SJCRH30 (cell line): ENCODE results near the gene AGTRAP. TPM values are rescaled to one million over a fixed set of nuclear protein-coding genes. Genes with fewer than 3 reads are reported as not detected.

ENCODE experiments used
- DNase-seq, 2 experiments: peaks; one replicate each; pipeline ENCODE4 v3.0.0-alpha.2; 2015 to 2020
- H3K27ac ChIP-seq: fragments of 250-450 bp; sonication (Bioruptor Pico); 2 replicates; pipeline ENCODE4 v1.5.1; 2020; ENCODE audit warnings: mild to moderate bottlenecking, moderate library complexity
- H3K27me3 ChIP-seq: fragments of 250-450 bp; sonication (Bioruptor Pico); 2 replicates; pipeline ENCODE4 v1.5.1; 2020; ENCODE audit warnings: mild to moderate bottlenecking, moderate library complexity
- H3K36me3 ChIP-seq: fragments of 250-450 bp; sonication (Bioruptor Pico); 2 replicates; pipeline ENCODE4 v1.5.1; 2020; ENCODE audit warnings: mild to moderate bottlenecking, moderate library complexity
- H3K4me1 ChIP-seq: fragments of 250-450 bp; sonication (Bioruptor Pico); 2 replicates; pipeline ENCODE4 v1.5.1; 2020; ENCODE audit warnings: mild to moderate bottlenecking, moderate library complexity
- H3K4me3 ChIP-seq: fragments of 250-450 bp; sonication (Bioruptor Pico); 2 replicates; pipeline ENCODE4 v1.5.1; 2020; ENCODE audit warnings: mild to moderate bottlenecking, moderate library complexity
- H3K9me3 ChIP-seq: fragments of 250-450 bp; sonication (Bioruptor Pico); replicated peaks from 2 replicates; pipeline ENCODE4 v1.5.1; 2020; ENCODE audit warnings: mild to moderate bottlenecking, moderate library complexity
- total RNA-seq: library from RNA; depleted of rRNA; stranded (reverse); fragments of >200 nt; shearing (Covaris generic); gene quantifications from 2 replicates; pipeline ENCODE4 v1.2.3, GENCODE V29; 2014

The AGTRAP gene
- total RNA-seq, 1 experiment from 2014 or later = 13.0 TPM

- no peak for DNase-seq
- Histone ChIP-seq H3K4me1 (peaks cover 10% of the 10 kb centered on the region), H3K27me3 (no peaks in the 10 kb centered on the region), H3K4me3 (no peak overlapping the region), H3K36me3 (no peaks in the 10 kb centered on the region), H3K9me3 (no peaks in the 10 kb centered on the region), H3K27ac (no peak overlapping the region)
Measured at GRCh38 chr1:11738096-11738495, 2.2 kb downstream of the AGTRAP start.

- Histone ChIP-seq H3K4me1 (peaks cover 10% of the 10 kb centered on the region), H3K27ac (no peak overlapping the region), H3K4me3 (no peak overlapping the region), H3K36me3 (no peaks in the 10 kb centered on the region), H3K27me3 (no peaks in the 10 kb centered on the region), H3K9me3 (no peaks in the 10 kb centered on the region)
- DNase-seq = no peak
Measured at GRCh38 chr1:11738783-11739182, 2.8 kb downstream of the AGTRAP start.

GRCh38 chr1:11740258-11741192, 4.6 kb downstream of the AGTRAP start:
- H3K4me1 ChIP-seq = peaks cover 8% of the 10 kb centered on the region
- no peak for DNase-seq
- H3K27ac ChIP-seq = no peak overlapping the region
- no peak overlapping the region for H3K4me3 ChIP-seq
- no peaks in the 10 kb centered on the region for H3K36me3 ChIP-seq
- no peaks in the 10 kb centered on the region for H3K27me3 ChIP-seq
- H3K9me3 ChIP-seq = no peaks in the 10 kb centered on the region

DNA sequence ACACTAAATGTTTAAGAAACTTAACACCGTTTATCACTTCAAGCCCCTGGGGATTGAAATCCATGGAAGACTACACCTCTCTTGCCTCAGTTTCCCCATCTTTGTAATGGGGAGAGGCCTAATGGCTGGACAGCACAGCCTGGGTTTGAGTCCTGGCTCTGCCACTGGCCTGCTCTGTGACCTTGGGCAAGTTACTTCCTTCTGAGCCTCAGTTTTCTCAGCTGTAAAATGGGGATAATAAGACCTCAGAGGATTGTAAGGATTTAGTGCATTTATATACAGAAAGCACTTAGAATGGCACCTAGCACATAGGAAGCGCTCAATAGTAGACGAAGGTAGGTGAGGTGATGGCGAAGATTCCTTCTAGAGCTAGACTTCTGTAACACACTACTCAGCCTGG, 5.5 kb downstream of the AGTRAP start:
- DNase-seq = no peak
- no peaks in the 10 kb centered on the region for H3K36me3 ChIP-seq
- H3K4me1 ChIP-seq = peaks cover 7% of the 10 kb centered on the region
- no peak overlapping the region for H3K4me3 ChIP-seq
- H3K27me3 ChIP-seq = no peaks in the 10 kb centered on the region
- H3K9me3 ChIP-seq = no peaks in the 10 kb centered on the region
- no peak overlapping the region for H3K27ac ChIP-seq

- no peak for DNase-seq
- no peak overlapping the region for H3K27ac ChIP-seq
- H3K9me3 ChIP-seq = no peaks in the 10 kb centered on the region
- H3K27me3 ChIP-seq = no peaks in the 10 kb centered on the region
- H3K4me3 ChIP-seq = no peak overlapping the region
- H3K4me1 ChIP-seq = peaks cover 5% of the 10 kb centered on the region
- H3K36me3 ChIP-seq = no peaks in the 10 kb centered on the region
Measured at GRCh38 chr1:11741919-11742558, 6.1 kb downstream of the AGTRAP start.

- no peaks in the 10 kb centered on the region for H3K9me3 ChIP-seq
- H3K27ac ChIP-seq = no peak overlapping the region
- DNase-seq = peak; percentile 50
- no peaks in the 10 kb centered on the region for H3K27me3 ChIP-seq
- no peak overlapping the region for H3K4me3 ChIP-seq
- H3K36me3 ChIP-seq = no peaks in the 10 kb centered on the region
- H3K4me1 ChIP-seq = no peaks in the 10 kb centered on the region; the same call in 1 of the 2 replicates
Measured at GRCh38 chr1:11744287-11744686, 8.4 kb downstream of the AGTRAP start.

- no peak overlapping the region for H3K27ac ChIP-seq
- no peaks in the 10 kb centered on the region for H3K9me3 ChIP-seq
- H3K4me3 ChIP-seq = no peak overlapping the region
- no peaks in the 10 kb centered on the region for H3K36me3 ChIP-seq
- DNase-seq = no peak
- H3K27me3 ChIP-seq = no peaks in the 10 kb centered on the region
- H3K4me1 ChIP-seq = no peaks in the 10 kb centered on the region; the same call in 1 of the 2 replicates
Measured at GRCh38 chr1:11746092-11746491, 10.2 kb downstream of the AGTRAP start.

DNA sequence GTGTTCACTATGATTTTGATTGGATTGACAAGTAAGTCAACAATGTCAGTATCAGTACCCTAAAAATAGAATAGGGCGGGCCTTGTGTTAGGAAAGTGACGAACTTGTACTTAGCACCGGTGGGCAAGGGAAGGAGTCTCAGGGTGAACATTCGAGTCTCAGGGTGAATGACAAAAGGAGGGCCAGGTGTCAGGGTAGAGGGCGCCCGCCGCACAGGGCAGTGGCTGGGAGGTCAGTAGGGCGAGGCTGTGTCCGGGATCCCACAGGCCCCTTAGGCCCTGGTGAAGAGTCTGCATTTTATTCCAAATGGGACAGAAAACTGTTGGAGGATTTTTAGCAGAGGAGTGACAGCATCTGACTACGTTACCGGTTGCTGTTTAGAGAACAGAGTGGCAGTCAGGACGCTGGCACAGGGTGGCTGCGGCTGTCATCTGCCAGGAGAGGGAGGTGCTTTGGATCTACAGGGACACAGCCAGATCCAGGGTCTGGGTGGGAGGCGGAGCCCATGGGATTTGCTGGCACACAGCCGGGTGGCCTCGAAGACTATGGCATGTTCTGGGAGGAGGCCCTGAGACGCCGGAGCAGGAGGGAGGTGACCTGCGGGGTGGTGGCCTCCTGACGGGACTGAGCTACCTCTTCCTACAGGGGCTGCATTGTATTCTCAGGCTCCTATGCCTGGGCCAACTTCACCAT, 11.0 kb downstream of the AGTRAP start:
- H3K4me3 ChIP-seq = no peak overlapping the region
- no peaks in the 10 kb centered on the region for H3K9me3 ChIP-seq
- H3K27ac ChIP-seq = no peak overlapping the region
- no peaks in the 10 kb centered on the region for H3K27me3 ChIP-seq
- no peaks in the 10 kb centered on the region for H3K36me3 ChIP-seq
- no peak for DNase-seq
- H3K4me1 ChIP-seq = no peaks in the 10 kb centered on the region; the same call in 1 of the 2 replicates

DNA sequence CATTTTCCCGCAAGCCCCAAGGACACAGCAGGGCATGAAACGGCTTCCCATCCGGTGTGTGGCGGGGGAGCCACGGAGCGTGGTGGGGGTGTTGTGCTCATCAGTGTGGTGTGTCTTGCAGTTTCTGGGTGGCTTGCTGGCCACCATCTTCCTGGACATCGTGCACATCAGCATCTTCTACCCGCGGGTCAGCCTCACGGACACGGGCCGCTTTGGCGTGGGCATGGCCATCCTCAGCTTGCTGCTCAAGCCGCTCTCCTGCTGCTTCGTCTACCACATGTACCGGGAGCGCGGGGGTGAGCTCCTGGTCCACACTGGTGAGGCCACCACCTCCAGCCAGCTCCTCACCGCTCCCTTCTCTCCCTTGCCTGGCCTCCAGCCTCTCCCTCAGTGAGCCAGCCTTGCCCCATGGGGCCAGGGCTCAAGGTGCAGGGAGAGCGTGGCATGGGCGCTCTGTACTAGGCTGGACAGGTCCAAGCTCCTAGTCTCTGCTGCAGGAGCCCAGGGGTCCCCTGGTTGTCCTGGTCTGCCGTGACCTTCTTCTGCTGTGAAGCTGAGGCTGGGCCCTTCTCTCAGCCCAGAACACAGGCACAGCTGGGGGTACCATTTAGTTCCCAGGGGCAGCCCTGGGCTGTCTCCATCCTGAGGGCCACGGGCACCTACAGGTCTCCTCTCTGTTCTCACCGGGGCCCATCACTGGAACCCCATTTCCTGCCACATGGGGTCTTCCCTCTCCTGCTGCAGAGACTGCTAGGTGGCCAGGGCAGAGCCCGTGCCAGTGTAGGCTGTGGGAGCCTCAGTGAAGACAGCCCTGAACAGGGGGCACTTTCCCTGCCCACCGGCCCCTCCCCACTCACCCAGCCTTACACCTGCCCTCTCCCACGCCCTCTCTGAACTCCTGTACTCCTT, 12.6 kb downstream of the AGTRAP start:
- Histone ChIP-seq H3K27ac (no peak overlapping the region), H3K36me3 (no peaks in the 10 kb centered on the region), H3K9me3 (no peaks in the 10 kb centered on the region), H3K4me1 (no peaks in the 10 kb centered on the region; the same call in 1 of the 2 replicates), H3K27me3 (no peaks in the 10 kb centered on the region), H3K4me3 (no peak overlapping the region)
- DNase-seq = no peak

GRCh38 chr1:11749203-11749689, 13.3 kb downstream of the AGTRAP start:
- Histone ChIP-seq H3K27me3 (no peaks in the 10 kb centered on the region), H3K4me1 (no peaks in the 10 kb centered on the region; the same call in 1 of the 2 replicates), H3K36me3 (no peaks in the 10 kb centered on the region), H3K27ac (no peak overlapping the region), H3K9me3 (no peaks in the 10 kb centered on the region), H3K4me3 (no peak overlapping the region)
- peak; percentile 48 to 55 for DNase-seq

GRCh38 chr1:11749996-11750395, 14.1 kb downstream of the AGTRAP start:
- no peak for DNase-seq
- 0 out of 2 replicates have a peak, but pooled peaks cover 2% of the 10 kb centered on the region for H3K27me3 ChIP-seq
- H3K4me3 ChIP-seq = no peak overlapping the region
- no peaks in the 10 kb centered on the region for H3K36me3 ChIP-seq
- no peaks in the 10 kb centered on the region for H3K9me3 ChIP-seq
- H3K4me1 ChIP-seq = no peaks in the 10 kb centered on the region
- H3K27ac ChIP-seq = no peak overlapping the region

GRCh38 chr1:11751087-11751486, 15.2 kb downstream of the AGTRAP start:
- Histone ChIP-seq H3K4me3 (no peak overlapping the region), H3K9me3 (no peaks in the 10 kb centered on the region), H3K27me3 (0 out of 2 replicates have a peak, but pooled peaks cover 2% of the 10 kb centered on the region), H3K4me1 (no peaks in the 10 kb centered on the region), H3K27ac (no peak overlapping the region), H3K36me3 (no peaks in the 10 kb centered on the region)
- no peak for DNase-seq

DNA sequence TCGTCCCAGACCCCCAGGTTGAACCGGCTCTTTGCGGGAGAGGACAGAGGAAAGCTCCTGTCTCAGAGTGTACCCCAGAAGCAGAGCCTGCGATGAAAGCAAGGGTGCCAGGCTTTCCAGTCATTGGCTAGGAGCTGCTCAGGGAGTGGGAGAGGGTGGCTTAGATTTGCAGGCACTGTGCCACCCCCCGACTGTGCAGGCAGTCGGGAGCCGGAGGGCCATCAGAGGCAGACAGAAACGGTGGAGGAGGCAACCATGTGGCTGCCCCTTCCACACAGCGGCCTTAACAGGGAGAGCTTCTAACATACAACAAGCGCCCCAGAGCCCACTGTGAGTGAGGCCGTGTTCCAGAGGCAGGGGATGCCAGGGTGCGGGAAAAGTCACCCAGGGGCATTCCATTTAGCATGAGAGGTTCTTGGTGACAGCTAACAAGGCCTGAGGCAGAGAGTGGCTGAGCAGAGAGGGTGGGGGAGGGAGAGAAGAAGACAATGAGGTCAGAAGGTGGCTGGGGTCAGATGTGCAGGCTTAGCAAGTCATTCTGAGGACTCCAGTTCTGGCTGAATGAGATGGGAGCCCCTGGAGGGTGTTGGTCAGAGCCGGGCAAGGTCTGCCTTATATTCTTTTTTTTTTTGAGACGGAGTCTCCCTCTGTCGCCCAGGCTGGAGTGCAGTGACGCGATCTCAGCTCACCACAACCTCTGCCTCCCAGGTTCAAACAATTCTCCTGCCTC, 16.6 kb downstream of the AGTRAP start:
- Histone ChIP-seq H3K27ac (no peak overlapping the region), H3K4me1 (no peaks in the 10 kb centered on the region), H3K27me3 (0 out of 2 replicates have a peak, but pooled peaks cover 2% of the 10 kb centered on the region), H3K4me3 (no peak overlapping the region), H3K9me3 (no peaks in the 10 kb centered on the region), H3K36me3 (no peaks in the 10 kb centered on the region)
- DNase-seq = no peak
